SU-DHL-6 (cell line): ENCODE data around the gene ST8SIA5.

Experiments used
- H2AFZ ChIP-seq: fragments of 200-600 bp; sonication (generic); 2 replicates; pipeline ENCODE4 v1.6.1; 2014; ENCODE audit warnings: low read depth, mild to moderate bottlenecking, moderate library complexity, mixed read lengths, antibody characterized with exemption, low read length; ENCODE audit not compliant: severe bottlenecking
- H3F3A ChIP-seq: fragments of 200-600 bp; shearing (Covaris generic); 2 replicates; pipeline ENCODE4 v1.6.0; 2016; ENCODE audit warnings: antibody characterized with exemption, mild to moderate bottlenecking; ENCODE audit not compliant: insufficient read depth
- H3K27ac ChIP-seq: fragments of 200-600 bp; sonication (generic); 2 replicates; pipeline ENCODE4 v1.5.1; 2016; ENCODE audit warnings: low read depth, mild to moderate bottlenecking, low read length, moderate library complexity, mixed read lengths
- H3K27me3 ChIP-seq: fragments of 200-600 bp; sonication (generic), shearing (Covaris generic); 2 replicates; pipeline ENCODE4 v1.6.0; 2014; ENCODE audit warnings: mild to moderate bottlenecking, low read length
- H3K36me3 ChIP-seq: fragments of 200-600 bp; sonication (generic); 2 replicates; pipeline ENCODE4 v1.6.1; 2014; ENCODE audit warnings: mild to moderate bottlenecking, low read length, mixed read lengths
- H3K4me2 ChIP-seq: fragments of 300-600, 200-600 bp; shearing (Covaris generic), sonication (generic); 2 replicates; pipeline ENCODE4 v1.6.0; 2014; ENCODE audit warnings: low read length, low read depth, mild to moderate bottlenecking; ENCODE audit not compliant: poor library complexity, severe bottlenecking
- H3K4me3 ChIP-seq: fragments of 200-600 bp; sonication (generic); 2 replicates; pipeline ENCODE4 v1.5.1; 2014; ENCODE audit warnings: antibody characterized with exemption, low read length, mild to moderate bottlenecking, mixed read lengths; ENCODE audit not compliant: insufficient read depth, poor library complexity, severe bottlenecking
- H3K79me2 ChIP-seq: fragments of 200-600 bp; sonication (generic); 2 replicates; pipeline ENCODE4 v1.6.1; 2014; ENCODE audit warnings: mild to moderate bottlenecking, low read length, moderate library complexity; ENCODE audit not compliant: insufficient read depth
- H3K9ac ChIP-seq: fragments of 200-600 bp; sonication (generic); 2 replicates; pipeline ENCODE4 v1.7.0; 2014; ENCODE audit warnings: mild to moderate bottlenecking, low read length
- H3K9me2 ChIP-seq: fragments of 200-600 bp; sonication (generic); replicated peaks from 2 replicates; pipeline ENCODE4 v1.6.1; 2014; ENCODE audit warnings: low read length; ENCODE audit not compliant: insufficient read depth
- H3K9me3 ChIP-seq: fragments of 200-600 bp; sonication (generic); 2 replicates; pipeline ENCODE4 v1.6.1; 2014; ENCODE audit warnings: low read length, mixed read lengths; ENCODE audit not compliant: insufficient read depth
- H4K20me1 ChIP-seq: fragments of 200-600 bp; sonication (generic); 2 replicates; pipeline ENCODE4 v1.6.1; 2014; ENCODE audit warnings: low read depth, mild to moderate bottlenecking, antibody characterized with exemption, low read length, moderate library complexity, mixed read lengths
- CTCF ChIP-seq: fragments of 200-600 bp; sonication (generic); IDR thresholded peaks from one replicate; pipeline ENCODE4 v1.5.1; 2017; ENCODE audit warnings: antibody characterized with exemption, mild to moderate bottlenecking, low read length, moderate library complexity; ENCODE audit not compliant: insufficient read depth, poor library complexity, severe bottlenecking
- EZH2phosphoT487 ChIP-seq: fragments of 200-600 bp; sonication (generic), shearing (Covaris generic); conservative IDR thresholded peaks from 2 replicates; pipeline ENCODE4 v1.6.1; 2018; ENCODE audit warnings: mild to moderate bottlenecking, antibody characterized with exemption, low read length, moderate library complexity, mixed read lengths

Gene ST8SIA5

DNA sequence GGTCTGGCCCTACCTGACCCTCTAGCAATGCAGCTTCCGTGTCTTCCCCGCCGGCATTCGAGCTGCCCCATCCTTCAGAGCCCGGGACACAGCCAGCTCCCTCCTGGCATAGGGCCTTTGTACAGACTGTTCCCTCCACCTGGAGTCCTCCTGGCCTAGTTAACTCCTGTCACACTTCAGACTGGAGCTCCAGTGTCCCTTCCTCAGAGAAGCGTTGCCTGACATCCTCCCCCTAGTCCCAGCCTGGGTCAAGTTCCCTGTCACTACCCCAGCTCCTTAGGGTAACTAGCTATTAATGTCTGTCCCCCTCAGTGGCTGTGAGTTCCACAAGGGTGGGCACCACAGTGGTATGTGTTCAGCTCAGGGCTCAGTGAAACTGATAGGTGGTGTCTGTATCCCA, 54.4 kb downstream of the ST8SIA5 start:
- H3K27me3 ChIP-seq: no peaks in the 10 kb centered on the region
- H3K36me3 ChIP-seq: no peaks in the 10 kb centered on the region
- H3K9me2 ChIP-seq: no peaks in the 10 kb centered on the region
- TF ChIP-seq EZH2phosphoT487: no peak
- no peak for TF ChIP-seq CTCF
- H2AFZ ChIP-seq: no peak overlapping the region
- H3K9me3 ChIP-seq: no peaks in the 10 kb centered on the region
- H3K4me2 ChIP-seq: no peak overlapping the region
- H3K79me2 ChIP-seq: no peaks in the 10 kb centered on the region
- H3K4me3 ChIP-seq: no peak overlapping the region
- H3K9ac ChIP-seq: no peak overlapping the region
- no peak overlapping the region for H3K27ac ChIP-seq
- no peaks in the 10 kb centered on the region for H3F3A ChIP-seq
- H4K20me1 ChIP-seq: no peaks in the 10 kb centered on the region

DNA sequence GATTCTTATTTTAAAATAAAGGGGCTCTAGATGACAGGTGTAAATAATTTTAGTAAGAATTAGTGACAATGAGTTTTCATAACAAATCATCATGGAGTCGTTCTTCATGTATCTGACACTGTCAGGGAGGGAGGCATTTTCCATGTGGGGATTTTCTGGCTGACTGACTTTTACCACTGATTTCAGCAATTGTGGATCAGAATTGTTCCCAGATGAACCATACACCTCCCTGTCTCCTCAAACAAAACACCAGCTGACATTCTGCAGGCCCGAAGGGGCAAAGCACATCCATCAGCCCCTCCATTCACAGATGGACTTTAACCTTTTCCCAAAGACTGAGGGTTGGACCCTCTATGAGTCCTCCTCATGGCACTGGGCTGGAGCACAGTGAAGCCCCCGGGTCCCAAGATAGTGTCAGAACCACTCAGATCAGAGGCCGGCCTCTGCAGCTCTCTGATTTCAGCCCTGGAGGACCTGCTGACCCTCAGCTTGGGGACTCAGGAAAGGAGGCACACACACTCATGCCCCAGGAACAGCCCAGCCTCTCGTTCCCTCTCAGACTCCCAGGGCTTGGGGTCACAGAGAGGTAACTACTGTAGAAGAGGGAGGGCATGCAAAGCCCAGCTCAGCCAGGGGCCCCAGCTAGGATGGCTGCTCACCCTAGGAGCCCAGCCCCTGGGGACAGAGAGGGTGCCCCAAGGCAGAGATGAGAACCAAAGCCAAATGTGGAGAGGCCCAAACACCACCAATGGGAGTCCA, 56.6 kb downstream of the ST8SIA5 start:
- no peaks in the 10 kb centered on the region for H3K27me3 ChIP-seq
- TF ChIP-seq CTCF (no peak), EZH2phosphoT487 (no peak)
- H3K9me2 ChIP-seq: no peaks in the 10 kb centered on the region
- no peaks in the 10 kb centered on the region for H3K36me3 ChIP-seq
- H2AFZ ChIP-seq: no peak overlapping the region
- no peaks in the 10 kb centered on the region for H3K79me2 ChIP-seq
- no peak overlapping the region for H3K4me2 ChIP-seq
- H4K20me1 ChIP-seq: no peaks in the 10 kb centered on the region
- H3K4me3 ChIP-seq: no peak overlapping the region
- no peaks in the 10 kb centered on the region for H3K9me3 ChIP-seq
- H3F3A ChIP-seq: no peaks in the 10 kb centered on the region
- no peak overlapping the region for H3K27ac ChIP-seq
- no peak overlapping the region for H3K9ac ChIP-seq

DNA sequence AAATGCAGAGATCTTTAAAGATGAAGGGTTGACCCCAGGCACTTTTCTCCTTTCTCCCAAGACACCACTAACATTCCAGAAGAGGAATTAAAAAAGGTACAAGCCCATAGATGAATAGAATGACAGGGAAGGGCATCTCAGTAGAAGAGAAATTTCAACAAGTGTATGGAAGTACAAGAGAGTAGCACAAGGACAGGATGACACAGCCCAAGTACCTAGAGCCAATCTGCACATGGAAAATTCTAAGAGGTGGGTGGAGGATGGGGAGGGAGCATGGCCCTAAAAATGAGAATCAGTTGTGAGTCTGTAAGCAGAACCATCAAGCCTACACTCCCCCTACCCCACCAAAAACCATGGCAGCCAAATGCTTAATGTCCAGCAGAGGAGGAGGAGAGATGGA, 60.2 kb downstream of the ST8SIA5 start:
- Histone ChIP-seq H3K27ac (no peak overlapping the region), H3F3A (no peaks in the 10 kb centered on the region), H2AFZ (no peak overlapping the region), H4K20me1 (no peaks in the 10 kb centered on the region), H3K27me3 (no peaks in the 10 kb centered on the region), H3K9me2 (no peaks in the 10 kb centered on the region), H3K9ac (no peak overlapping the region), H3K79me2 (no peaks in the 10 kb centered on the region), H3K9me3 (no peaks in the 10 kb centered on the region), H3K4me3 (no peak overlapping the region), H3K36me3 (no peaks in the 10 kb centered on the region), H3K4me2 (no peak overlapping the region)
- TF ChIP-seq EZH2phosphoT487 (no peak), CTCF (no peak)
